ENCODE results near the gene KCP.
"Not testable (repeated sequence)": the region's sequence is repeated elsewhere in the genome, so short reads cannot be mapped to it uniquely, and the experiment has no call there.

The KCP gene

GRCh38 chr7:128919881-128920799 is 9.6 kb upstream of the KCP start:
- no peak for TF ChIP-seq ZNF274 (IDR thresholded peaks at IDR 0.05; ENCODE audit: low read depth, low read length)
- H3K4me3 ChIP-seq (ENCODE audit: low read length): no peak overlapping the region

GRCh38 chr7:128919241-128919640 is 8.7 kb upstream of the KCP start:
- TF ChIP-seq ZNF274 (IDR thresholded peaks at IDR 0.05; ENCODE audit: low read depth, low read length): no peak
- no peak overlapping the region for H3K4me3 ChIP-seq (ENCODE audit: low read length)

GRCh38 chr7:128918016-128918665 is 7.6 kb upstream of the KCP start:
- no peak for TF ChIP-seq ZNF274 (IDR thresholded peaks at IDR 0.05; ENCODE audit: low read depth, low read length)

GRCh38 chr7:128917122-128917521 is 6.6 kb upstream of the KCP start:
- no peak for TF ChIP-seq ZNF274 (IDR thresholded peaks at IDR 0.05; ENCODE audit: low read depth, low read length)
- H3K4me3 ChIP-seq (ENCODE audit: low read length): no peak overlapping the region

More at GRCh38 chr7:128918016-128918665, 7.6 kb upstream of the KCP start:
- H3K4me3 ChIP-seq (ENCODE audit: low read length): no peak overlapping the region

- no peak for TF ChIP-seq ZNF274 (IDR thresholded peaks at IDR 0.05; ENCODE audit: low read depth, low read length)
- H3K4me3 ChIP-seq (ENCODE audit: low read length): no peak overlapping the region
These were observed 6.1 kb upstream of the KCP start for GRCh38 chr7:128916643-128916915.

GRCh38 chr7:128915841-128916642 is 5.5 kb upstream of the KCP start:
- H3K4me3 ChIP-seq (ENCODE audit: low read length): no peak overlapping the region
- no peak for TF ChIP-seq ZNF274 (IDR thresholded peaks at IDR 0.05; ENCODE audit: low read depth, low read length)

- H3K4me3 ChIP-seq (ENCODE audit: low read length): peak overlapping the region; percentile 7; the same call in 1 of the 2 replicates
- no peak for TF ChIP-seq ZNF274 (IDR thresholded peaks at IDR 0.05; ENCODE audit: low read depth, low read length)
These were observed 4.8 kb upstream of the KCP start for GRCh38 chr7:128915271-128915819.

- TF ChIP-seq ZNF274 (IDR thresholded peaks at IDR 0.05; ENCODE audit: low read depth, low read length): no peak
- no peak overlapping the region for H3K4me3 ChIP-seq (ENCODE audit: low read length)
These were observed 4.2 kb upstream of the KCP start for GRCh38 chr7:128914566-128915151.

GRCh38 chr7:128913870-128914565 is 3.5 kb upstream of the KCP start:
- H3K4me3 ChIP-seq (ENCODE audit: low read length): no peak overlapping the region
- no peak for TF ChIP-seq ZNF274 (IDR thresholded peaks at IDR 0.05; ENCODE audit: low read depth, low read length)

GRCh38 chr7:128912709-128913495 is 2.4 kb upstream of the KCP start:
- not testable (repeated sequence) for H3K4me3 ChIP-seq (ENCODE audit: low read length)

- no peak overlapping the region for H3K4me3 ChIP-seq (ENCODE audit: low read length)
- no peak for TF ChIP-seq ZNF274 (IDR thresholded peaks at IDR 0.05; ENCODE audit: low read depth, low read length)
These were observed 1.8 kb upstream of the KCP start for GRCh38 chr7:128912281-128912680.

GRCh38 chr7:128911423-128912031 is 1.0 kb upstream of the KCP start:
- no peak overlapping the region for H3K4me3 ChIP-seq (ENCODE audit: low read length)

More at GRCh38 chr7:128911423-128912031, 1.0 kb upstream of the KCP start:
- no peak for TF ChIP-seq ZNF274 (IDR thresholded peaks at IDR 0.05; ENCODE audit: low read depth, low read length)
